Measurements from ENCODE around the gene TUBB4A.

Gene TUBB4A

DNA sequence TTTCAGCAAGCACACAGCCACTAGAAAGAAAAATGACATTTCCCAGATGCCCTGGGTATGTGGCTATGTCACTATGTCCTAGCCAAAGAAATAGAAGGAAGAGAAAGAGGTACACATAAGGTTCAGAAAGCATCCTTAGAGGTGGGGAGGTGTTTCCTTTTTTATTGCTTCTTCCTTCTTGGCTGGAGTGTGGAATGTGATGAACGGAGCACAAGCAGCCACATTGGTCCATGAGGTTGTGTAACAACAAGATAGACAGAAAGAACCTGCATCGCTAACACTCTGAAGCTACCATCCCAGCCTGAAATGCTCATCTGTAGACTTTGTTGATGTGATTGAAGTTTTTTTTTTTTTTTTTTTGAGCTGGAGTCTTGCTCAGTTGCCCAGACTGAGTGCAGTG is 49.2 kb downstream of the TUBB4A start:
- H2BK12ac ChIP-seq (ENCODE audit: low read length in 2 of 2): no peak overlapping the region
- H3K27ac ChIP-seq (ENCODE audit: low read length, poor library complexity, severe bottlenecking): no peak overlapping the region
- H3K18ac ChIP-seq (ENCODE audit: low read depth in 1 of 2, low read length in 2 of 2): no peak overlapping the region
- peaks cover 8% of the 10 kb centered on the region for H3K79me1 ChIP-seq (replicated peaks; ENCODE audit: low read length, poor library complexity, severe bottlenecking)
- H3K27me3 ChIP-seq (ENCODE audit: control insufficient read depth in 1 of 2, insufficient read depth in 1 of 2, low read length in 2 of 2): no peaks in the 10 kb centered on the region
- H3K9me3 ChIP-seq (ENCODE audit: control insufficient read depth, low read length): peaks cover 28% of the 10 kb centered on the region
- no peak overlapping the region for H3K4ac ChIP-seq (ENCODE audit: low read depth in 1 of 2, low read length in 2 of 2)
- peaks cover 3% of the 10 kb centered on the region for H3K4me1 ChIP-seq (ENCODE audit: control insufficient read depth, insufficient read depth, low read depth, low read length)
- H2BK15ac ChIP-seq (ENCODE audit: low read depth, poor library complexity, severe bottlenecking): no peak overlapping the region
- no peak overlapping the region for H2AFZ ChIP-seq (ENCODE audit: low read depth, low read length)
- H3K4me3 ChIP-seq (ENCODE audit: insufficient read depth in 1 of 2, low read depth in 1 of 2, low read length in 2 of 2): no peak overlapping the region
- no peak overlapping the region for H2AK5ac ChIP-seq (ENCODE audit: low read length, severe bottlenecking)
- H3K36me3 ChIP-seq (ENCODE audit: control insufficient read depth in 1 of 2, insufficient read depth in 2 of 2, low read depth in 1 of 2, low read length in 2 of 2): peaks cover 28 to 60% of the 10 kb centered on the region in 2 experiments
- H4K8ac ChIP-seq (ENCODE audit: low read length): no peak overlapping the region
- H3K9ac ChIP-seq (ENCODE audit: low read length): no peak overlapping the region
- WGBS: 100% methylated on average over 1 of the region's 2 CpGs
- H2BK120ac ChIP-seq (ENCODE audit: low read depth, low read length): no peak overlapping the region
- no peak overlapping the region for H3K14ac ChIP-seq (ENCODE audit: low read length in 2 of 2)
- no peak for DNase-seq
- H3K4me2 ChIP-seq (ENCODE audit: low read length, poor library complexity, severe bottlenecking): no peak overlapping the region
- no peak overlapping the region for H3K23ac ChIP-seq (ENCODE audit: low read length in 2 of 2)
- no peak overlapping the region for H2BK5ac ChIP-seq (ENCODE audit: low read depth, low read length, poor library complexity, severe bottlenecking)
- H4K91ac ChIP-seq (ENCODE audit: low read length): no peak overlapping the region

DNA sequence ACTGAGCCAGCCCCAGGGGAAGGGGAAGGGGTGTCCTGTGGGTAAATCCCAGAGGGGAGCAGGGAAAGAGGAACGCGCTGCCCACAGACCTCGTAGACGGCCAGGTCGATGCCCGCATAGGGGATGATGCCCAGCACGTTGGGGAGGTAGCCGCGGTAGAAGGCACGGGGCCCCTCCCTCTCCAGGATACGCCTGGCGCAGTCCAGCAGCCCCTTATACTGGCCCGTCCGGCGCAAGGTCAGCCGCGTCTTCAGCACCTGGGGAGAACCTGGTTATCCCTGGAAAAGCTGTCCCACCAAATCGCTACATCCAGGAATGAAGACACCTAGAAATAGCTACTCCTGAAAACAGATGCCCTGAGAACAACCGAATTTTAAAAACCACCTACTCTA is 49.9 kb downstream of the TUBB4A start:
- Histone ChIP-seq H2AFZ (ENCODE audit: low read depth, low read length) (no peak overlapping the region), H3K36me3 (ENCODE audit: control insufficient read depth in 1 of 2, insufficient read depth in 2 of 2, low read depth in 1 of 2, low read length in 2 of 2) (peaks cover 28 to 56% of the 10 kb centered on the region in 2 experiments), H2BK12ac (ENCODE audit: low read length in 2 of 2) (no peak overlapping the region), H3K9me3 (ENCODE audit: control insufficient read depth, low read length) (peaks cover 28% of the 10 kb centered on the region), H3K4me2 (ENCODE audit: low read length, poor library complexity, severe bottlenecking) (no peak overlapping the region), H3K4me1 (ENCODE audit: control insufficient read depth, insufficient read depth, low read depth, low read length) (no peaks in the 10 kb centered on the region), H2BK5ac (ENCODE audit: low read depth, low read length, poor library complexity, severe bottlenecking) (no peak overlapping the region), H3K27me3 (ENCODE audit: control insufficient read depth in 1 of 2, insufficient read depth in 1 of 2, low read length in 2 of 2) (no peaks in the 10 kb centered on the region), H2AK5ac (ENCODE audit: low read length, severe bottlenecking) (no peak overlapping the region), H3K23ac (ENCODE audit: low read length in 2 of 2) (no peak overlapping the region), H3K9ac (ENCODE audit: low read length) (no peak overlapping the region), H3K4ac (ENCODE audit: low read depth in 1 of 2, low read length in 2 of 2) (no peak overlapping the region), H3K27ac (ENCODE audit: low read length, poor library complexity, severe bottlenecking) (no peak overlapping the region), H3K14ac (ENCODE audit: low read length in 2 of 2) (no peak overlapping the region), H2BK15ac (ENCODE audit: low read depth, poor library complexity, severe bottlenecking) (no peak overlapping the region), H2BK120ac (ENCODE audit: low read depth, low read length) (no peak overlapping the region), H3K18ac (ENCODE audit: low read depth in 1 of 2, low read length in 2 of 2) (no peak overlapping the region), H3K4me3 (ENCODE audit: insufficient read depth in 1 of 2, low read depth in 1 of 2, low read length in 2 of 2) (no peak overlapping the region), H4K91ac (ENCODE audit: low read length) (no peak overlapping the region), H3K79me1 (replicated peaks; ENCODE audit: low read length, poor library complexity, severe bottlenecking) (peaks cover 1% of the 10 kb centered on the region), H4K8ac (ENCODE audit: low read length) (no peak overlapping the region)
- 98% methylated on average over 19 of the region's 19 CpGs for WGBS
- no peak for DNase-seq

DNA sequence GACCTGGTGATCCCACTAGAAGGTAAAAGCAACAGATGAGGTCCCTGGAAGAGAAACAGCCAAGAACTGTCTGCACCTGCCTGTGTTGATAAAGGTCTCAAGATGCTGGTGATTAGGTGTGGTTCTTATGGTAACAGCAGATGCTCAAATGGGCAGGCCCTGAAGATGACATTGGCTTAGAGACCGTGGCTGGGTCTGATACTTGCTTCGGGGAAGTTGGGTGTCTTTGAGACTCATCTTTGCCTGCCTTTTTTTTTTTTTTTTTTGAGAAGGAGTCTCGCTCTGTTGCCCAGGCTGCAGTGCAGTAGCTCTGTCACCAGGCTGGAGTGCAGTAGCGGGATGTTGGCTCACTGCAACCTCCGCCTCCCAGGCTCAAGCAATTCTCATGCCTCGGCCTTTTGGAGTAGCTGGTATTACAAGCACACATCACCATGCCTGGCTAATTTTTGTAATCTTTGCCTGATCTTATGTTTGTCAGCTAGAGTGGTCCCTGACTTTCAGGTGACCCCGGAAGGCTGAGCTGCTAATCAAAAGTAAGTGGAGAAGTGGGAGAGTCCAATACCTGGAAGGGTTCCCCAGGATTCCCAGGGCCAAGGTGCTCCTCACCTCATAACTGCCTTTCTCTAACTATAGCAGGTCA is 50.4 kb downstream of the TUBB4A start:
- no peak overlapping the region for H3K23ac ChIP-seq (ENCODE audit: low read length in 2 of 2)
- H3K27me3 ChIP-seq (ENCODE audit: control insufficient read depth in 1 of 2, insufficient read depth in 1 of 2, low read length in 2 of 2): no peaks in the 10 kb centered on the region
- H3K4me2 ChIP-seq (ENCODE audit: low read length, poor library complexity, severe bottlenecking): no peak overlapping the region
- no peak overlapping the region for H2AK5ac ChIP-seq (ENCODE audit: low read length, severe bottlenecking)
- H2BK120ac ChIP-seq (ENCODE audit: low read depth, low read length): no peak overlapping the region
- no peak overlapping the region for H3K14ac ChIP-seq (ENCODE audit: low read length in 2 of 2)
- H4K91ac ChIP-seq (ENCODE audit: low read length): no peak overlapping the region
- no peak overlapping the region for H2BK5ac ChIP-seq (ENCODE audit: low read depth, low read length, poor library complexity, severe bottlenecking)
- no peak overlapping the region for H3K27ac ChIP-seq (ENCODE audit: low read length, poor library complexity, severe bottlenecking)
- peaks cover 28 to 54% of the 10 kb centered on the region in 2 experiments for H3K36me3 ChIP-seq (ENCODE audit: control insufficient read depth in 1 of 2, insufficient read depth in 2 of 2, low read depth in 1 of 2, low read length in 2 of 2)
- no peak overlapping the region for H3K4me3 ChIP-seq (ENCODE audit: insufficient read depth in 1 of 2, low read depth in 1 of 2, low read length in 2 of 2)
- no peak overlapping the region for H4K8ac ChIP-seq (ENCODE audit: low read length)
- DNase-seq: no peak
- no peak overlapping the region for H3K18ac ChIP-seq (ENCODE audit: low read depth in 1 of 2, low read length in 2 of 2)
- no peak overlapping the region for H2BK15ac ChIP-seq (ENCODE audit: low read depth, poor library complexity, severe bottlenecking)
- no peaks in the 10 kb centered on the region for H3K4me1 ChIP-seq (ENCODE audit: control insufficient read depth, insufficient read depth, low read depth, low read length)
- peaks cover 1% of the 10 kb centered on the region for H3K79me1 ChIP-seq (replicated peaks; ENCODE audit: low read length, poor library complexity, severe bottlenecking)
- WGBS: 96% methylated on average over 6 of the region's 7 CpGs
- peaks cover 30% of the 10 kb centered on the region for H3K9me3 ChIP-seq (ENCODE audit: control insufficient read depth, low read length)
- H2BK12ac ChIP-seq (ENCODE audit: low read length in 2 of 2): no peak overlapping the region
- H3K9ac ChIP-seq (ENCODE audit: low read length): no peak overlapping the region
- no peak overlapping the region for H3K4ac ChIP-seq (ENCODE audit: low read depth in 1 of 2, low read length in 2 of 2)
- no peak overlapping the region for H2AFZ ChIP-seq (ENCODE audit: low read depth, low read length)

DNA sequence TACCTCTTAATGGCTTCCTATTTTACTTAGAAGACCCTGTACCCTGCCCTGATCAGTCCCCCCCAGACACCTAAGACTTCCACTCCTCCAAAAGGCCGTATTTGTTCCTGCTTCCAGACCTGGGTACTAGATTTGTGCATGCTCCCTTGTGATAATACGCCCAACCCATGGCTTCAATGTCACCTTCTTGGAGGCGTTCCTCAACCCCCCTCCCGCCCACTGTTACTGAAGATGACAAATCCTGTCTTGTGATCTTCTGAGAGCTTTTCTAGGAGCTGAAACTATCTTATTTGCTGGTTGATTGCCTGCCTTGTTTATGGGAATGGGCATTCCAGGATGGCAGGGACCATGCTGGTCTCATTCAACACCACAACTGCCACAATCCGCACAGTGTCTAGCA is 51.9 kb downstream of the TUBB4A start:
- H3K23ac ChIP-seq (ENCODE audit: low read length in 2 of 2): no peak overlapping the region
- H4K8ac ChIP-seq (ENCODE audit: low read length): no peak overlapping the region
- no peak overlapping the region for H3K18ac ChIP-seq (ENCODE audit: low read depth in 1 of 2, low read length in 2 of 2)
- 99% methylated on average over 5 of the region's 5 CpGs for WGBS
- peaks cover 23 to 53% of the 10 kb centered on the region in 2 experiments for H3K36me3 ChIP-seq (ENCODE audit: control insufficient read depth in 1 of 2, insufficient read depth in 2 of 2, low read depth in 1 of 2, low read length in 2 of 2)
- no peak overlapping the region for H2BK12ac ChIP-seq (ENCODE audit: low read length in 2 of 2)
- no peaks in the 10 kb centered on the region for H3K27me3 ChIP-seq (ENCODE audit: control insufficient read depth in 1 of 2, insufficient read depth in 1 of 2, low read length in 2 of 2)
- peaks cover 34% of the 10 kb centered on the region for H3K9me3 ChIP-seq (ENCODE audit: control insufficient read depth, low read length)
- H3K14ac ChIP-seq (ENCODE audit: low read length in 2 of 2): no peak overlapping the region
- no peak overlapping the region for H4K91ac ChIP-seq (ENCODE audit: low read length)
- H3K27ac ChIP-seq (ENCODE audit: low read length, poor library complexity, severe bottlenecking): no peak overlapping the region
- H2BK120ac ChIP-seq (ENCODE audit: low read depth, low read length): no peak overlapping the region
- H2BK15ac ChIP-seq (ENCODE audit: low read depth, poor library complexity, severe bottlenecking): no peak overlapping the region
- H2AFZ ChIP-seq (ENCODE audit: low read depth, low read length): no peak overlapping the region
- no peaks in the 10 kb centered on the region for H3K79me1 ChIP-seq (replicated peaks; ENCODE audit: low read length, poor library complexity, severe bottlenecking)
- no peak overlapping the region for H3K4ac ChIP-seq (ENCODE audit: low read depth in 1 of 2, low read length in 2 of 2)
- H3K9ac ChIP-seq (ENCODE audit: low read length): no peak overlapping the region
- H3K4me3 ChIP-seq (ENCODE audit: insufficient read depth in 1 of 2, low read depth in 1 of 2, low read length in 2 of 2): no peak overlapping the region
- H3K4me2 ChIP-seq (ENCODE audit: low read length, poor library complexity, severe bottlenecking): no peak overlapping the region
- H3K4me1 ChIP-seq (ENCODE audit: control insufficient read depth, insufficient read depth, low read depth, low read length): no peaks in the 10 kb centered on the region
- no peak overlapping the region for H2BK5ac ChIP-seq (ENCODE audit: low read depth, low read length, poor library complexity, severe bottlenecking)
- H2AK5ac ChIP-seq (ENCODE audit: low read length, severe bottlenecking): no peak overlapping the region
- no peak for DNase-seq
